Cardiac fibroblast (primary cell): Measurements from ENCODE around the gene DNALI1.
"Not testable (repeated sequence)": the region's sequence is repeated elsewhere in the genome, so short reads cannot be mapped to it uniquely, and the experiment has no call there.

Experiments used
- DNase-seq, 2 donors: peaks; one replicate each; pipeline versions ENCODE4 v3.0.0 to v3.0.0-alpha.2; 2010; ENCODE audit warnings: low read depth in 2 of 2
- H3K4me3 ChIP-seq, 2 donors: replicated peaks in 1 of 2; 1 replicate in 1 of 2; 2 replicates in 1 of 2; pipeline ENCODE4 v1.5.1; 2011; ENCODE audit warnings: low read depth in 2 of 2, low read length in 2 of 2, mild to moderate bottlenecking in 2 of 2, moderate library complexity in 1 of 2
- CTCF ChIP-seq: IDR thresholded peaks from one replicate; pipeline ENCODE4 v1.5.1; 2011; ENCODE audit warnings: low read depth, mild to moderate bottlenecking, low read length, inconsistent platforms

DNALI1 gene

GRCh38 chr1:37519613-37520012, 37.1 kb upstream of the DNALI1 start:
- H3K4me3 ChIP-seq: no peak overlapping the region
- no peak for TF ChIP-seq CTCF
- DNase-seq: no peak

- not testable (repeated sequence) for DNase-seq, H3K4me3 ChIP-seq
Measured at GRCh38 chr1:37529888-37530287, 26.9 kb upstream of the DNALI1 start.

- not testable (repeated sequence) for DNase-seq, H3K4me3 ChIP-seq
Measured at GRCh38 chr1:37532418-37533156, 24.2 kb upstream of the DNALI1 start.

- no peak overlapping the region for H3K4me3 ChIP-seq
- no peak for DNase-seq
- no peak for TF ChIP-seq CTCF
Measured at GRCh38 chr1:37533317-37534093, 23.2 kb upstream of the DNALI1 start.

GRCh38 chr1:37537378-37537777, 19.4 kb upstream of the DNALI1 start:
- H3K4me3 ChIP-seq: no peak overlapping the region
- peak; percentile 38 to 88 for DNase-seq
- TF ChIP-seq CTCF: no peak

- DNase-seq, H3K4me3 ChIP-seq: not testable (repeated sequence)
Measured at GRCh38 chr1:37539154-37539553, 17.6 kb upstream of the DNALI1 start.

GRCh38 chr1:37540036-37540785, 16.5 kb upstream of the DNALI1 start:
- no peak overlapping the region for H3K4me3 ChIP-seq
- no peak for DNase-seq
- TF ChIP-seq CTCF: no peak

- DNase-seq: no peak
- TF ChIP-seq CTCF: no peak
Measured at GRCh38 chr1:37544530-37544929, 12.2 kb upstream of the DNALI1 start.

More at GRCh38 chr1:37544530-37544929, 12.2 kb upstream of the DNALI1 start:
- no peak overlapping the region for H3K4me3 ChIP-seq
